Tibial nerve (tissue), 3 donors: ENCODE data around the gene CORO1A.
"Not testable (repeated sequence)": the region's sequence is repeated elsewhere in the genome, so short reads cannot be mapped to it uniquely, and the experiment has no call there.

Source experiments
- CTCF ChIP-seq, 5 experiments: fragments of 200-600 bp in 3 of 5; fragments of 450-650 bp in 2 of 5; sonication (generic) in 3 of 5; IDR thresholded peaks; one replicate each; pipeline ENCODE4 v1.5.1; 2016 to 2019; ENCODE audit warnings: antibody characterized with exemption in 5 of 5, mild to moderate bottlenecking in 3 of 5, moderate library complexity in 2 of 5
- POLR2A ChIP-seq, 2 donors: fragments of 450-650 bp; IDR thresholded peaks; one replicate each; pipeline ENCODE4 v1.6.1; 2017; ENCODE audit warnings: antibody characterized with exemption in 2 of 2, mild to moderate bottlenecking in 2 of 2, moderate library complexity in 2 of 2

- not testable (repeated sequence) for TF ChIP-seq CTCF, POLR2A (IDR thresholded peaks at IDR 0.05)
Measured at GRCh38 chr16:30205541-30206236, 22.3 kb downstream of the CORO1A start.
